H1 (cell line): ENCODE data around the gene RCC2. TPM values are rescaled to one million over a fixed set of nuclear protein-coding genes. Genes with fewer than 3 reads are reported as not detected.

Experiments
- CTCF ChIA-PET: fragments of 300-600 bp; sonication (Branson Sonifier 250); formaldehyde crosslinking; loops from one replicate; lab custom pipeline; 2021; ENCODE audit not compliant: partially characterized antibody; lab: Charles Lee
- POLR2A ChIA-PET: fragments of 300-600 bp; sonication (Branson Sonifier 250); formaldehyde crosslinking; loops from one replicate; lab custom pipeline; 2021; ENCODE audit warnings: inconsistent platforms; ENCODE audit not compliant: partially characterized antibody; lab: Charles Lee
- DNase-seq, 2 experiments: peaks; one replicate each; pipeline versions ENCODE4 v3.0.0 to v3.0.0-alpha.2; 2010 to 2022; ENCODE audit warnings: low spot score in 2 of 2, low read depth in 1 of 2, mixed read lengths in 1 of 2
- FAIRE-seq: peaks from 2 replicates; lab custom pipeline; 2011; peaks lifted over from hg19 to GRCh38; lab: Jason Lieb, UNC
- H2AFZ ChIP-seq: 2 replicates; pipeline ENCODE4 v1.8.1; 2012; ENCODE audit warnings: low read length, inconsistent platforms
- H2AK5ac ChIP-seq: 2 replicates; pipeline ENCODE4 v1.6.1; 2013; ENCODE audit warnings: low read depth, low read length
- H2BK120ac ChIP-seq: replicated peaks from 2 replicates; pipeline ENCODE3; 2013; ENCODE audit warnings: low read depth, low read length, inconsistent platforms
- H2BK12ac ChIP-seq: 2 replicates; pipeline ENCODE4 v1.6.1; 2013; ENCODE audit warnings: low read depth, low read length
- H2BK15ac ChIP-seq: 2 replicates; pipeline ENCODE4 v1.6.1; 2013; ENCODE audit warnings: low read length
- H2BK20ac ChIP-seq: 2 replicates; pipeline ENCODE4 v1.6.1; 2013; ENCODE audit warnings: low read length
- H2BK5ac ChIP-seq: 2 replicates; pipeline ENCODE4 v1.6.1; 2013; ENCODE audit warnings: low read depth, low read length
- H3K14ac ChIP-seq: 2 replicates; pipeline ENCODE4 v1.6.1; 2013; ENCODE audit warnings: inconsistent platforms; ENCODE audit not compliant: insufficient read length
- H3K18ac ChIP-seq: 2 replicates; pipeline ENCODE4 v1.6.1; 2013; ENCODE audit warnings: low read length; ENCODE audit errors: extremely low read depth
- H3K23ac ChIP-seq: 2 replicates; pipeline ENCODE4 v1.6.1; 2013; ENCODE audit warnings: inconsistent platforms; ENCODE audit not compliant: insufficient read length
- H3K23me2 ChIP-seq: 2 replicates; pipeline ENCODE4 v1.6.1; 2013; ENCODE audit warnings: low read depth, low read length
- H3K27ac ChIP-seq: 2 replicates; pipeline ENCODE4 v1.6.1; 2011; ENCODE audit warnings: low read depth, low read length, inconsistent platforms
- H3K27me3 ChIP-seq, 4 experiments: replicated peaks in 1 of 4; 1 replicate in 1 of 4; 2 replicates in 3 of 4; pipeline versions ENCODE4 v1.6.1 to v1.8.1; 2011 to 2013; ENCODE audit warnings: low read length in 3 of 4, mild to moderate bottlenecking in 3 of 4, inconsistent platforms in 2 of 4, mixed read lengths in 2 of 4, moderate library complexity in 1 of 4; ENCODE audit not compliant: control insufficient read depth in 3 of 4, insufficient read depth in 3 of 4; ENCODE audit errors: extremely low read depth in 1 of 4
- H3K36me3 ChIP-seq, 4 experiments: 2 replicates each; pipeline versions ENCODE4 v1.6.1 to v1.8.1; 2011 to 2013; ENCODE audit warnings: mild to moderate bottlenecking in 4 of 4, low read length in 3 of 4, moderate library complexity in 2 of 4, control low read depth in 1 of 4, inconsistent platforms in 1 of 4; ENCODE audit not compliant: insufficient read depth in 4 of 4, control insufficient read depth in 2 of 4
- H3K4ac ChIP-seq: replicated peaks from 2 replicates; pipeline ENCODE3; 2013; ENCODE audit warnings: low read length, low read depth, mixed read lengths, inconsistent platforms; ENCODE audit not compliant: insufficient read length
- H3K4me1 ChIP-seq, 4 experiments: replicated peaks in 1 of 4; 1 replicate in 1 of 4; 2 replicates in 3 of 4; pipeline versions ENCODE4 v1.6.1 to v1.8.1; 2011 to 2013; ENCODE audit warnings: low read length in 3 of 4, inconsistent platforms in 2 of 4, mixed read lengths in 1 of 4; ENCODE audit not compliant: insufficient read depth in 4 of 4, control insufficient read depth in 3 of 4
- H3K4me2 ChIP-seq, 2 experiments: 2 replicates each; pipeline versions ENCODE4 v1.6.1 to v1.8.1; 2011 to 2013; ENCODE audit warnings: low read depth in 2 of 2, low read length in 2 of 2, control low read depth in 1 of 2, inconsistent platforms in 1 of 2, mild to moderate bottlenecking in 1 of 2; ENCODE audit not compliant: insufficient read depth in 1 of 2
- H3K4me3 ChIP-seq, 4 experiments: fragments of 200-600, 300-600 bp in 1 of 4; sonication (generic), shearing (Covaris generic), sonication (Bioruptor Twin) in 1 of 4; 2 replicates each; pipeline versions ENCODE4 v1.5.1 to v1.8.1; 2011 to 2016; ENCODE audit warnings: low read length in 4 of 4, low read depth in 3 of 4, control low read depth in 2 of 4, inconsistent platforms in 2 of 4, mild to moderate bottlenecking in 2 of 4, mixed read lengths in 1 of 4, moderate library complexity in 1 of 4; ENCODE audit not compliant: insufficient read depth in 2 of 4; ENCODE audit errors: extremely low read depth in 1 of 4
- H3K56ac ChIP-seq: replicated peaks from 2 replicates; pipeline ENCODE3; 2013; ENCODE audit warnings: low read depth, mild to moderate bottlenecking, mixed read lengths, low read length, inconsistent platforms; ENCODE audit not compliant: insufficient read length
- H3K79me1 ChIP-seq: 2 replicates; pipeline ENCODE4 v1.6.1; 2013; ENCODE audit warnings: low read depth, low read length, control low read depth
- H3K79me2 ChIP-seq, 2 experiments: 2 replicates each; pipeline versions ENCODE4 v1.6.1 to v1.8.1; 2012 to 2013; ENCODE audit warnings: low read length in 2 of 2, mild to moderate bottlenecking in 2 of 2, inconsistent platforms in 1 of 2; ENCODE audit not compliant: insufficient read depth in 2 of 2, control insufficient read depth in 1 of 2
- H3K9ac ChIP-seq, 4 experiments: replicated peaks in 1 of 4; 1 replicate in 1 of 4; 2 replicates in 3 of 4; pipeline versions ENCODE4 v1.6.1 to v1.8.1; 2011 to 2013; ENCODE audit warnings: low read depth in 3 of 4, low read length in 3 of 4, control low read depth in 2 of 4, mild to moderate bottlenecking in 2 of 4, moderate library complexity in 2 of 4, inconsistent platforms in 1 of 4; ENCODE audit errors: extremely low read depth in 1 of 4
- H3K9me3 ChIP-seq, 2 experiments: 2 replicates each; pipeline versions ENCODE4 v1.6.1 to v1.8.1; 2012 to 2013; ENCODE audit warnings: mild to moderate bottlenecking in 2 of 2, moderate library complexity in 2 of 2, control low read depth in 1 of 2, inconsistent platforms in 1 of 2, low read depth in 1 of 2, low read length in 1 of 2, mixed read lengths in 1 of 2; ENCODE audit not compliant: insufficient read depth in 2 of 2
- H4K20me1 ChIP-seq, 2 experiments: replicated peaks in 1 of 2; 2 replicates each; pipeline versions ENCODE3 to v1.8.1; 2011 to 2013; ENCODE audit warnings: inconsistent platforms in 2 of 2, low read length in 2 of 2, mild to moderate bottlenecking in 1 of 2; ENCODE audit not compliant: insufficient read depth in 2 of 2, control insufficient read depth in 1 of 2
- H4K5ac ChIP-seq: 2 replicates; pipeline ENCODE4 v1.6.1; 2013; ENCODE audit warnings: low read length, low read depth, mixed read lengths, inconsistent platforms; ENCODE audit not compliant: insufficient read length
- H4K8ac ChIP-seq: 2 replicates; pipeline ENCODE4 v1.8.0; 2013; ENCODE audit warnings: mild to moderate bottlenecking, moderate library complexity, low read length, inconsistent platforms; ENCODE audit not compliant: insufficient read depth; ENCODE audit errors: extremely low read depth
- H4K91ac ChIP-seq: replicated peaks from 2 replicates; pipeline ENCODE3; 2013; ENCODE audit warnings: low read length, mixed read lengths, inconsistent platforms; ENCODE audit not compliant: insufficient read length
- ASH2L ChIP-seq: fragments of 200-600, 300-600 bp; sonication (generic); IDR thresholded peaks from one replicate; pipeline ENCODE4 v1.7.1; 2017; ENCODE audit warnings: low read length
- EP300 ChIP-seq, 2 experiments: IDR thresholded peaks; 1 replicate in 1 of 2; 2 replicates in 1 of 2; pipeline ENCODE4 v1.6.1; 2011 to 2012; ENCODE audit warnings: low read depth in 2 of 2, low read length in 2 of 2, mild to moderate bottlenecking in 2 of 2, borderline replicate concordance in 1 of 2, inconsistent platforms in 1 of 2, moderate library complexity in 1 of 2
- GTF2F1 ChIP-seq: IDR thresholded peaks from 2 replicates; pipeline ENCODE4 v1.6.1; 2012; ENCODE audit warnings: low read depth, low read length, improper control_type of control experiment, borderline replicate concordance
- HDAC2 ChIP-seq, 2 experiments: fragments of 300-600 bp in 1 of 2; sonication (generic) in 1 of 2; IDR thresholded peaks; 2 replicates each; pipeline ENCODE4 v1.6.1; 2011 to 2012; ENCODE audit warnings: low read depth in 2 of 2, low read length in 2 of 2, mild to moderate bottlenecking in 2 of 2, moderate library complexity in 2 of 2, borderline replicate concordance in 1 of 2, inconsistent platforms in 1 of 2
- MAX ChIP-seq: IDR thresholded peaks from 2 replicates; pipeline ENCODE4 v1.6.1; 2012; ENCODE audit warnings: inconsistent platforms
- RXRA ChIP-seq: IDR thresholded peaks from 2 replicates; pipeline ENCODE4 v1.6.1; 2011; ENCODE audit warnings: low read depth, mild to moderate bottlenecking, low read length, moderate library complexity; ENCODE audit not compliant: insufficient read depth
- SP1 ChIP-seq: IDR thresholded peaks from 2 replicates; pipeline ENCODE4 v1.6.1; 2011; ENCODE audit warnings: low read depth, low read length
- SP4 ChIP-seq: IDR thresholded peaks from 2 replicates; pipeline ENCODE4 v1.6.1; 2012; ENCODE audit warnings: low read length, inconsistent platforms
- USF2 ChIP-seq: IDR thresholded peaks from 2 replicates; pipeline ENCODE4 v1.6.1; 2011; ENCODE audit warnings: low read length, improper control_type of control experiment
- YY1 ChIP-seq: IDR thresholded peaks from 2 replicates; pipeline ENCODE4 v1.6.1; 2011; ENCODE audit warnings: low read depth, mild to moderate bottlenecking, low read length
- WGBS, 2 experiments: shearing (Covaris generic) in 1 of 2; methylation state at CpG; one replicate each; pipeline versions ENCODE4 v1.1.6 to v1.1.7; 2013 to 2015; ENCODE audit warnings: low lambda C conversion rate in 2 of 2, mixed read lengths in 2 of 2, inconsistent platforms in 1 of 2, low coverage in 1 of 2, missing lambda C conversion rate in 1 of 2; ENCODE audit not compliant: insufficient replicate concordance in 2 of 2, insufficient coverage in 1 of 2, insufficient read length in 1 of 2; ENCODE audit errors: extremely low coverage in 1 of 2, missing lambda C conversion rate in 1 of 2; 5-methylcytosine and 5-hydroxymethylcytosine counted together
- polyA plus RNA-seq, 7 experiments: library from polyadenylated mRNA; depleted of rRNA in 3 of 7; stranded (reverse) in 5 of 7; unstranded in 2 of 7; fragments of >200 nt in 5 of 7; fragments of 200-250 nt in 2 of 7; gene quantifications; 1 replicate in 5 of 7; 2 replicates in 1 of 7; 4 replicates in 1 of 7; pipeline versions ENCODE4 v1.2.1 to v1.2.3, GENCODE V29; 2011 to 2013; ENCODE audit warnings: missing spikeins in 2 of 7, mixed read lengths in 2 of 7
- total RNA-seq: library from RNA; stranded (reverse); fragmentation: NEBNext Ultra II Directional; extraction: Animal tissue kit (Norgen Biotek cat#: 25700); gene quantifications from 2 replicates; pipeline ENCODE4 v1.2.1, GENCODE V29; 2021

RCC2 gene
- total and polyA plus RNA-seq, 2 of the 8 experiments (the other 6 are each of a cell fraction or from before 2014, with no cell fraction given): 229 to 455 TPM

GRCh38 chr1:17377325-17377953, 62.0 kb downstream of the RCC2 start:
- no peak for DNase-seq
- Histone ChIP-seq H3K27ac (no peak overlapping the region), H3K4me1 (peaks cover 5 to 12% (median 10%) of the 10 kb centered on the region in 4 experiments; a peak in 6 of 7 replicates), H2AK5ac (no peak overlapping the region; the same call in 1 of the 2 replicates), H4K8ac (no peak overlapping the region; the same call in 1 of the 2 replicates), H3K9ac (no peak overlapping the region), H3K4me2 (peak overlapping the region; percentile 17 to 69), H3K79me2 (no peaks in the 10 kb centered on the region), H2BK5ac (no peak overlapping the region), H2BK12ac (no peak overlapping the region; the same call in 1 of the 2 replicates), H3K79me1 (no peaks in the 10 kb centered on the region), H3K23me2 (no peaks in the 10 kb centered on the region), H3K18ac (no peak overlapping the region; the same call in 1 of the 2 replicates), H4K20me1 (no peaks in the 10 kb centered on the region), H2BK120ac (no peak overlapping the region), H4K5ac (no peak overlapping the region), H3K23ac (no peak overlapping the region), H2AFZ (no peak overlapping the region), H4K91ac (no peak overlapping the region), H3K27me3 (no peaks in the 10 kb centered on the region; a peak in 1 of 7 replicates), H3K4ac (no peak overlapping the region), H2BK15ac (0 out of 2 replicates have a peak overlapping the region, but pooled peaks have one; percentile 9), H3K14ac (no peak overlapping the region), H3K56ac (no peak overlapping the region), H3K9me3 (no peaks in the 10 kb centered on the region), H2BK20ac (no peak overlapping the region), H3K36me3 (no peaks in the 10 kb centered on the region), H3K4me3 (peak overlapping the region in 1 of 4 experiments; percentile 7; a peak in 3 of 8 replicates)
- CTCF ChIA-PET: interaction anchor here (0.7 to 1.6 kb wide), 11 partner anchors 10 to 256 kb away, joined by 3 to 4 read pairs (median 3); no protein-coding TSS in a partner anchor
- peak; percentile 65 for FAIRE-seq
- POLR2A ChIA-PET: interaction anchor here (0.6 to 3.3 kb wide), 8 partner anchors 11 to 93 kb away, joined by 3 to 13 read pairs (median 4); no protein-coding TSS in a partner anchor
- 48% methylated on average over 16 of the region's 16 CpGs; no CpG with 5 or more reads in 1 of the 2 experiments for WGBS, 2 experiments
- peak; percentile 41 for TF ChIP-seq ASH2L
- TF ChIP-seq USF2: peak; percentile 90
- TF ChIP-seq SP1: peak; percentile 81
- TF ChIP-seq YY1: 0 out of 2 replicates have a peak, but pooled peaks have one; percentile 52
- TF ChIP-seq SP4: no peak
- 0 out of 4 replicates have a peak, but pooled peaks of 1 of the 2 experiments have one; percentile 2 for TF ChIP-seq HDAC2 (IDR thresholded peaks at IDR 0.05; ENCODE audit: borderline replicate concordance in 1 of 2, low read depth in 2 of 2, low read length in 2 of 2)
- peak in 1 of 2 experiments; percentile 38; a peak in 1 of 3 replicates for TF ChIP-seq EP300 (IDR thresholded peaks at IDR 0.05; ENCODE audit: borderline replicate concordance in 1 of 2, low read depth in 2 of 2, low read length in 2 of 2)
- no peak for TF ChIP-seq RXRA
- peak; percentile 28 for TF ChIP-seq MAX
- TF ChIP-seq GTF2F1: peak; percentile 76; the same call in 1 of the 2 replicates
